ENCODE measurements around the gene VSTM2B.

GRCh38 chr19:29487432-29487831 lies 38.4 kb upstream of the VSTM2B start:
- TF ChIP-seq CTCF (IDR thresholded peaks at IDR 0.05): no peak
- TF ChIP-seq POLR2A (IDR thresholded peaks at IDR 0.05): no peak
